ENCODE results near the gene SCAMP4.

SCAMP4 gene

DNA sequence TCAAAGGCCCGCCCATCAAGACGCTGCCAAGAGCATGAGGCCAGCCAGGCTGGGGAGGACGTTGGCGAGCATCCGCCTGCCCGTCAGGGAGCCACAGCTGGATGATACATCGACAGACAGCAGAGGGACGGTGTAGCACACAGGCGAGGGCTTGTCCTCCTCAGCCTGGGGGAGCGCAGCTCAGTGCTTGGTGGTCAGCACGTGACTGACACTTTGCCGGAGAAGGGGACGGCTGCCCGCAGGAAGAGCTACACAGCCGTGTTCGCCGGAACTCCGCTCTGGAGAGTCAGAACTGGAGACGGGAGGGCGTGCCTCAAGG lies 69.9 kb downstream of the SCAMP4 start:
- TF ChIP-seq TAF1 (IDR thresholded peaks at IDR 0.05; ENCODE audit: borderline replicate concordance, insufficient read depth, low read length) (no peak), POLR2AphosphoS5 (IDR thresholded peaks at IDR 0.05; ENCODE audit: low read depth, low read length) (no peak), SIN3A (IDR thresholded peaks at IDR 0.05; ENCODE audit: borderline replicate concordance, insufficient read depth, low read length) (no peak)
